SHP77 treated with DMSO at 0.1 percent for 48 hours (cell line): Measurements from ENCODE around the gene PSD.

Experiments
- DNase-seq: peaks from one replicate; lab custom pipeline; 2025; lab: John Stamatoyannopoulos, UW

PSD gene

DNA sequence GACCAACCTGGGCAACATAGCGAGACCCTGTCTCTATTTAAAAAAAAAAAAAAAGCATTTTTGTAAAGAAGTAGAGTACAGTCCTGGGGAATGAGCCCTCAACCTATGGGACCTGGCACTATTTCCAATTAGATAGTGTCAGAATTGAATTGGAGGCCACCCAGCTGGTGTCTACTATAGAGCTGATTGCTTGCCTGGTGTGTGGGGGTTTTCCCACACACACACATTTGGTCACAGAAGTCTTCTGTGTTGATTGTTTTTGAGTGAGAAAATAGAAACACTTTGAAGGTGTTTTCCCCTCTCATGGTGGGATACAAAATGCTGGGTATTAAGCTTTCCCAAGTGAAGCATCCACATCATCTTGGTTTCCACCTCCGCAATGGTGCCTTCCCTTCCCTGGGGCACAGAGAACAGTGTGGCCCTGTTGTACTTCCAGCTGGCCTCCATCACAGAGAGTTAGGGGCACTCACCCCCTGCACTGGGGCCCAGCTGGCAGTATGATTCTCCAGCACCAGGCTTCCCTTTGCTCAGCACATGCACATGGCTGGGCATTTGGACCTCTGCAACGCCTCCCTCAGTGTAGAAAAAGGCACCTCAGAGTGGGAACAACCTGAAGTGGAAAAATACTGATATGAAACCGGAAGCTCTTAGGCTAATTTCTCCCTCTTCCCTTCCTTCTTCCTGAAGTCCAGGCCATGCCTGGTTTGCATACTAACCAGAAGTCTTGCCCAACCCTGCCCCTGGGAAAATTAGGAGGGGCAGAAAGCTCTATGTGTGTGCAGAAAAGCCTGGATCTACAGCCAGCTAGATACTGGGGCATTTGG is 33.8 kb downstream of the PSD start:
- DNase-seq: no peak

DNA sequence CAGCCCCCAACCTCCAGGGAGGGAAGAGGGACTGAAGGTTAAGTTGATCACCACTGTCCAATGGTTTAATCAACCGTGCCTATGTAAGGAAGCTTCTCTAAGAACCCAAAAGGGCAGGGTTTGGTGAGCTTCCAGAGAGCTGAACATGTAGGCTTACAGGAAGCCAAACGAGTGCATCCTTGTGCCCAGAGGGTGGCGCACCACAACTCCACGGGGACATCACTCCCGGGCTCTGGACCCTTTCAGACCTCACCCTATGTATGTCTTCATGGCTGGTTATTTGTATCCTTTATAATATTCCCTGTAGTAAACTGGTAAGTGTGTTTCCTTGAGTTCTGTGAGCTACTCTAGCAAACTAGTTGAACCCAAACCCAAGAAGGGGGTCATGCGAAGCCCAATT is 34.5 kb downstream of the PSD start:
- no peak for DNase-seq

DNA sequence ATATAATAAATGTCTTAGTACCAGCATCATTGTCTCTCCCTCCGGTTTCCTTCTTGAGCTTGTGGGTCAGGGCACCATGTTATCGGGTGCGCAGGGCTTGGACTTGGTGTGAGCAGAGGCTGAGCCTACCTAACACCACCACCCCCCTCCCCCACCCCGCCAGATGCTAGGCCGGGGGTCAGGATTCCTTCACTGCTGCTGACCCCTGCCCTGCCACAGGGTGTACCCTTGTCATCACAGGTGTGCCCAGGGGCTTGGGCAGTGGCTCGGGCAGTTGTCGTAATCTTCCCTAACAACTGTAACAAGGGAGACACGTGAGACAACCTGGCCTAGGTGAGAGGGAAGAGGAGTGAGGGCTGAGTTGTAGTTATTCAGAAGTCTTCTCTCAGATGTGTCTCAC is 35.7 kb downstream of the PSD start:
- DNase-seq: no peak

DNA sequence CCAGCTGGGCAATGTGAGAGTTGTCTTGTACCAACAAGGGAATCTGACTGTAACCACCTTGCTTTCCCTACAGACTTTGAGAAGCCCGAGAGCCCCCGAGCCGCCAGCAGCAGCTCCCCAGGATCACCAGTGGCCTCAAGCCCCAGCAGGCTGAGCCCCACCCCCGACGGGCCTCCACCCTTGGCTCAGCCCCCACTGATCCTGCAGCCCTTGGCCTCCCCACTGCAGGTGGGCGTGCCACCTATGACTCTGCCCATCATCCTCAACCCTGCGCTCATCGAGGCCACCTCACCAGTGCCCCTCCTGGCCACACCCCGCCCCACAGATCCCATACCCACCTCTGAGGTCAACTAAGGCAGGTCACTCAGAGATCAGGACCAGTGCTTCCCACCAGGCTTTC is 36.6 kb downstream of the PSD start:
- no peak for DNase-seq

DNA sequence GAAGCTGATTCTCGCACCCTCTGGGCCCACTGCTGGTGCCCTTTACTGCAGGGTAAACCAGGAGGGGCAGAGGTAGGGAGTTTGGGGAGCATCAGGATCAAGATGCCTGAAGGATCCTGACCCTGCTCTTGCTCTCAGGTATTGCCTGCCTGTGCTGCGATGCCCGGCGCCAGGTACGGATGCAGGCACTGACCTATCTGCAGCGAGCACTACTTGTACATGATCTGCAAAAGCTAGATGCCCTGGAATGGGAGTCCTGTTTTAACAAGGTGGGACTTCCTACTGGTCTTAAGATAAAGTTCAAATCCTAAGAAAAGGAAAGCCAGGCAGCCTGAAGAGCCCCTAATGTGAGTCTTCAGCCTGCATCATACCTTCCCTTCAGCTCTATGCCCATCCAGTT is 39.2 kb downstream of the PSD start:
- DNase-seq: no peak

DNA sequence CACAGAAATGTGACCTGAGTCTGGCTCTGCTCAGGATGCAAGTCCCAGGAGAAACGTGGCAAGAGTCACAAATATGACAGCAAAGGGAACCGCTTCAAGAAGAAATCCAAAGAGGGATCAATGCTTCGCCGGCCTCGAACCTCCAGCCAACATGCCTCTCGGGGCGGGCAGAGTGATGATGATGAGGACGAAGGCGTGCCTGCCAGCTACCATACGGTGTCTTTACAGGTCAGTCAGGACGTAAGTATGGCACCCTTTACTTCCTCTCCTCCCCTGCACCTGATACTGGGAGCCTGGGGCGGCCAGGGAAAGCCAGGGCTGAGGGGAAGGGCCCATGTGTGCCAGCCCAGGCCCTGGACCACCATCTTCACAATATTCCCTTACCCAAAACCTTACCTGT is 41.7 kb downstream of the PSD start:
- no peak for DNase-seq

DNA sequence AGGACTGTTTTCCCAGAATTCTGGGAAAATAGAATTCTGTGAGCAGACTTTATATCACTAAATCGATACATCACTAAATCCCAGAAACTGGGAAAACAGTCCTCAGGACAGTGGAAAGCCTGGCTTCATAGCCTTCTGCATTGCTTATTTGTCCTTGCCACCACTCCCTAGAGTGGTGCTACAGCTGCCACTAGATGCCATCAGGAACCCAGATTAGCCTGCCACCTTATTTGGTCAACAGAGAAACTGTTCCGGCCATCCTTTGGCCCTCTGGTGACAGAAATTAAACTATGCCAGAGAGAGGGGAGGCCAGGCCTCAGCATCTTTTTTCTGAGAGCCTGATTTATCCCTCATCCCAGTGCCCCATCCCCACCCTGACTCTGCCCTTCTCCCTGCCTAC is 42.7 kb downstream of the PSD start:
- no peak for DNase-seq

DNA sequence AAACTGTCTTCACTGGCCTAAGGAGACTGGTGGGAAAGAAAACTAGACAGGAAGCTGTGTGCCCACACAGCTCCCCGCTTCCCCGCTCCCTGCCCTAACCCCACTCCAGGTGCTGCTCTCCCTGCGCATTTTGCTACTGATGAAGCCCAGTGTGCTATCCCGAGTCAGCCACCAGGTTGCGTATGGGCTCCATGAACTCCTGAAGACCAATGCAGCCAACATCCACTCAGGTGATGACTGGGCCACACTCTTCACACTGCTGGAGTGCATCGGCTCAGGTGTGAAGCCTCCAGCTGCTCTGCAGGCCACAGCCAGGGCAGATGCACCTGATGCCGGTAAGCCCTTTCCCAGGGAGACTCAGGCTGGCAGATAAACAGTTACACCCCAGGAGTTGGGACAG is 43.3 kb downstream of the PSD start:
- DNase-seq: no peak

DNA sequence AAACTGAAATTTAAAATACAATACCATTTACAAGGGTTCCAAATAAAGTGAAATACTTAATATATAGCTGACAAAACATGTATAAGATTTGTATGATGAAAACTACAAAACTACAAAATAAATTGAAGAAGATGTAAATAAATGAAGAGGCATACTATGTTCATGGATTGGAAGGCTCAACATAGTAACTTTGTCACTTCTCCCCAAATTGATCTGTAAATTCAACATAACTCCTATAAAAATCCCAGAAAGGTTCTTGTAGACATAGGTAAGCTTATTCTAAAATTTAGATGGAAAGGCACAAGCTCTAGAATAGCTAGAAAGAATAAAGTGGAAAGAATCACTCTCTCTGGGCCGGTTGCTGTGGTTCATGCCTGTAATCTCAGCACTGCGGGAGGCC is 47.3 kb downstream of the PSD start:
- no peak for DNase-seq

DNA sequence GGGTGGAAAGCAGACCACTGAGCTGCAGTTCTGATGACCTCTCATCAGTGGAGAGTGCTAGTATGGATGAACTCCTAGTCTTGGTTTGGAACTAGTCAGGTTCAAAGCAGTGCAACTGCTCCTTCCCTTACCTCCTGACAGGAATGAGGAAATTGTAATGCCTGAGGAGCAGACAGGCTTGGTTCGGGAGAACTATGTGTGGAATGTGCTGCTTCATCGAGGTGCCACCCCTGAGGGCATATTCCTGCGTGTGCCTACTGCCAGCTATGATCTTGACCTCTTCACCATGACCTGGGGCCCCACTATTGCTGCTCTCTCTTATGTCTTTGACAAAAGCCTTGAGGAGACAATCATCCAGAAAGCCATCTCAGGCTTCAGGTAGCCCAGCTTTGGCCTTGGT is 50.5 kb downstream of the PSD start:
- no peak for DNase-seq

DNA sequence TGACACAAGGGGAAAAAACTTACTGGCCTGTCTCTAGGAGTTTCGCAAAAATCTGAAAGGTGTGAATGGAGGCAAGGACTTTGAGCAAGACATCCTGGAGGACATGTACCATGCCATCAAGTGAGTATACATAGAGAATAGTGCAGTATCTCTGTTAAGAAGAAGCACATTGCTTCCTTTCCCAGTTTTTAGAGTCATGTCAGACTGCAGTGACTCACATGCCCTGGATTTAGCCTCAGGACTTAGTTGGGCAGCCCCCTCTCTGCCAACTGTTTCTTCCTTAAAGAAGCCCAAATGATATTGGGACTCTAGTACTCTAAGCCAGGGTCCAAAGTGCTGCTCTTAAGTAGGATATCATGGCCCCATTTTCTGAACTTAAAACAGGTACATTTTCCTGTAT is 51.1 kb downstream of the PSD start:
- DNase-seq: no peak

DNA sequence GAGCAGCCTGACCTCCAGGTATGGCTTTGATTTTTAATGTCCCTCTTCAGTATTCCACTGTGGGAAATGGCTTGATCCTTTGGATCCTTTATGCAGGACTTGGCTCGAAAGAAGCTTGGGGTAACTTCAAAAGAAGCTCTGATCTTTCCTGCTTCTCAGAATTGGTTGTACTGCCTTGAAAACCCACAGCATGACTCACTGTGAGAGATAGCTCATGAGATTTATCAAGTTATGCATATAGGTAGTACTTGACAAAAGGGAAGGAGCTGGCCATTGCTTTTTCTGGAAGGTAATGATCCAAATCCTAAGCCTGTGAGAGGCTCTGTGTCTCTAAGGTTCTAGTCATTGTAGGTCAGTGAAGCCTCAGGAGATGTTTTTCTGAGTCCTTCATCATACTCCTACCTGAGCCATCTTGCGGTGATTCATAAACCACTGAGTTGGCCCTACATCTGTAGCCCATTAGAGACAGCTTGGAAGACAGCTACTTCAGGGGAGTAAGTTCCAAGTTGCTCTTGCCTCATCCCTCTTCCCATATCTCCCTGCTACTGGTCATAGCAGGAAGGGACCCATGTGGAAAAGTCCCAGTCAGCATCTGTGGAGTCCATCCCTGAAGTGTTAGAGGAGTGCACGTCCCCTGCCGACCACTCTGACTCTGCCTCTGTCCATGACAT is 59.7 kb downstream of the PSD start:
- no peak for DNase-seq

DNA sequence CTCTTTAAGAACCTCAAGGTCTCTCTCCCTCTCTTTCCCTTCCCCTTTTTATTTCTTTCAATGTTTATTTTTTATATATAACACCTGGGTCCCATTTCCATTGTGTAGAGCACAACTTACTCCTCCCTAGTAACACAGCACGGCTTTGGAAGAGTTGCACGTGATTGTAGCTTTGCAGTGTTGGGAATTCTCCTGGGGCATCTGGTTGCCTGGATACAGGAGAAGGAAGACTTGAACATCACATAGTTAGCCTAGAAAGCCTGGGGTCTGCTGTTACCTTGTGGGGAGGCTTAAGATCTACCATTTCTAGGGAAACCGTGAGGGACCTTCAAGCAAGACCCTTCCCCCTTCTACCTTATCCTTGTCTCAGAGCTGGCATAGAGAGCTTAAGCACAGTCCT is 64.1 kb downstream of the PSD start:
- DNase-seq: no peak
